Mucosa of rectum (tissue), 2 donors: Measurements from ENCODE around the gene SERPINC1.

Source experiments
- H3K27ac ChIP-seq, 2 donors: one replicate each; pipeline ENCODE4 v1.7.0; 2013; ENCODE audit warnings: inconsistent platforms in 2 of 2, low read depth in 2 of 2, low read length in 2 of 2
- H3K27me3 ChIP-seq, 2 donors: one replicate each; pipeline ENCODE4 v1.7.0; 2013; ENCODE audit warnings: low read length in 2 of 2; ENCODE audit not compliant: control insufficient read depth in 2 of 2, insufficient read depth in 2 of 2
- H3K36me3 ChIP-seq, 2 donors: one replicate each; pipeline ENCODE4 v1.7.0; 2013; ENCODE audit warnings: low read length in 2 of 2; ENCODE audit not compliant: control insufficient read depth in 2 of 2, insufficient read depth in 2 of 2
- H3K4me1 ChIP-seq, 2 donors: one replicate each; pipeline ENCODE4 v1.7.0; 2013; ENCODE audit warnings: low read length in 2 of 2, mild to moderate bottlenecking in 1 of 2; ENCODE audit not compliant: control insufficient read depth in 2 of 2, insufficient read depth in 2 of 2
- H3K4me3 ChIP-seq, 2 donors: one replicate each; pipeline ENCODE4 v1.7.0; 2013; ENCODE audit warnings: low read length in 2 of 2
- H3K9ac ChIP-seq, 2 donors: one replicate each; pipeline ENCODE4 v1.7.0; 2013; ENCODE audit warnings: low read length in 2 of 2, low read depth in 1 of 2, mild to moderate bottlenecking in 1 of 2
- H3K9me3 ChIP-seq, 2 donors: one replicate each; pipeline ENCODE4 v1.7.0; 2013; ENCODE audit warnings: low read length in 2 of 2; ENCODE audit not compliant: control insufficient read depth in 2 of 2
- donor health status: healthy.
- donor health status: Normal muscosa, but diverticular disease.

Gene SERPINC1

GRCh38 chr1:173856903-173857302 is 60.2 kb downstream of the SERPINC1 start:
- Histone ChIP-seq H3K27me3 (no peaks in the 10 kb centered on the region), H3K4me1 (no peaks in the 10 kb centered on the region)

GRCh38 chr1:173856014-173856413 is 61.1 kb downstream of the SERPINC1 start:
- Histone ChIP-seq H3K4me3 (no peak overlapping the region), H3K27ac (no peak overlapping the region), H3K4me1 (no peaks in the 10 kb centered on the region), H3K9me3 (no peaks in the 10 kb centered on the region), H3K36me3 (peaks cover 39 to 52% of the 10 kb centered on the region in 2 donors), H3K9ac (no peak overlapping the region), H3K27me3 (no peaks in the 10 kb centered on the region)

More at GRCh38 chr1:173856903-173857302, 60.2 kb downstream of the SERPINC1 start:
- no peak overlapping the region for H3K9ac ChIP-seq
- no peak overlapping the region for H3K27ac ChIP-seq
- H3K4me3 ChIP-seq: no peak overlapping the region
- H3K9me3 ChIP-seq: no peaks in the 10 kb centered on the region
- peaks cover 39 to 51% of the 10 kb centered on the region in 2 donors for H3K36me3 ChIP-seq
